ENCODE data around the gene MAP7. TPM values are rescaled to one million over a fixed set of nuclear protein-coding genes. Genes with fewer than 3 reads are reported as not detected.

MAP7 gene
- total and polyA plus RNA-seq, 2 of the 13 experiments (the other 11 are each of a cell fraction or from before 2014, with no cell fraction given) = 0.04 TPM; not detected in 1

- H3K79me2 ChIP-seq (ENCODE audit: insufficient read depth, low read length) = no peaks in the 10 kb centered on the region
- no peak overlapping the region for H3K27ac ChIP-seq (ENCODE audit: extremely low read length, insufficient read depth, low read length)
- in situ Hi-C loops (cut with HindIII; ENCODE audit: extremely low pct_ligation_motif_present, low pct_unique_long_range_greater_than_20kb) (no loop called here), intact Hi-C loops (cut with micrococcal nuclease; ENCODE audit: unreplicated experiment) (no loop called here)
- ChIA-PET CTCF (ENCODE audit: low intra/inter-chr PET ratio, low total read pairs) (no interaction called here), POLR2A (no interaction called here)
- TF ChIP-seq PAX8 (CRISPR knock-in tag; IDR thresholded peaks at IDR 0.05; ENCODE audit: borderline replicate concordance) = no peak
- TF ChIP-seq SKI (IDR thresholded peaks at IDR 0.05; ENCODE audit: partially characterized antibody) = no peak
- no peak for TF ChIP-seq ZNF891 (CRISPR knock-in tag; IDR thresholded peaks at IDR 0.05)
- no peak for TF ChIP-seq TFDP2 (CRISPR knock-in tag; IDR thresholded peaks at IDR 0.05)
- TF ChIP-seq RBFOX2 (IDR thresholded peaks at IDR 0.05; ENCODE audit: low read depth, low read length) = no peak
- no peak for TF ChIP-seq SKIL (CRISPR knock-in tag; IDR thresholded peaks at IDR 0.05; ENCODE audit: borderline replicate concordance)
- TF ChIP-seq PPARG (CRISPR knock-in tag; conservative IDR thresholded peaks at IDR 0.05) = no peak
- no peak for TF ChIP-seq FOXO4 (CRISPR knock-in tag; conservative IDR thresholded peaks at IDR 0.05)
- TF ChIP-seq NFIB (CRISPR knock-in tag; IDR thresholded peaks at IDR 0.05; ENCODE audit: borderline replicate concordance) = no peak
- no peak for TF ChIP-seq ZSCAN12 (CRISPR knock-in tag; IDR thresholded peaks at IDR 0.05)
- no peak for TF ChIP-seq MIER3 (CRISPR knock-in tag; IDR thresholded peaks at IDR 0.05; ENCODE audit: borderline replicate concordance)
- TF ChIP-seq ZNF589 (CRISPR knock-in tag; conservative IDR thresholded peaks at IDR 0.05) = no peak
- TF ChIP-seq CERS6 (CRISPR knock-in tag; IDR thresholded peaks at IDR 0.05) = no peak
- no peak for TF ChIP-seq KLF9 (CRISPR knock-in tag; IDR thresholded peaks at IDR 0.05; ENCODE audit: low read depth)
- no peak for TF ChIP-seq ZNF564 (CRISPR knock-in tag; IDR thresholded peaks at IDR 0.05)
- no peak for TF ChIP-seq KLF15 (CRISPR knock-in tag; IDR thresholded peaks at IDR 0.05; ENCODE audit: borderline replicate concordance)
- TF ChIP-seq HNF1B (CRISPR knock-in tag; IDR thresholded peaks at IDR 0.05) = no peak
- no peak for TF ChIP-seq ZBTB3 (CRISPR knock-in tag; IDR thresholded peaks at IDR 0.05; ENCODE audit: borderline replicate concordance, low read depth)
- no peak for TF ChIP-seq ZNF672 (CRISPR knock-in tag; IDR thresholded peaks at IDR 0.05)
- no peak for TF ChIP-seq CHD2 (IDR thresholded peaks at IDR 0.05; ENCODE audit: low read depth, low read length)
- H2AFZ ChIP-seq (ENCODE audit: low read length) = no peak overlapping the region
- no peak overlapping the region for H3K9ac ChIP-seq (ENCODE audit: insufficient read depth, low read depth, low read length)
- DNase-seq (ENCODE audit: low spot score) = no peak
- H3K4me3 ChIP-seq (replicated peaks in 1 of 3; ENCODE audit: insufficient read depth in 1 of 3, low read depth in 2 of 3, low read length in 3 of 3) = no peak overlapping the region
- 26% methylated on average over 3 of the region's 3 CpGs for WGBS (ENCODE audit: low lambda C conversion rate)
- no peak for ATAC-seq
- no peak for FAIRE-seq
- no peaks in the 10 kb centered on the region for H3K4me1 ChIP-seq (ENCODE audit: insufficient read depth, low read length)
- H4K20me1 ChIP-seq (ENCODE audit: insufficient read depth, low read length) = no peaks in the 10 kb centered on the region
- H3K4me2 ChIP-seq (ENCODE audit: low read depth, low read length) = no peak overlapping the region
- BruUV-seq (replicated peaks) = no TSS peak
- H3K36me3 ChIP-seq (replicated peaks in 1 of 2; ENCODE audit: control insufficient read depth in 1 of 2, insufficient read depth in 2 of 2, low read length in 2 of 2) = no peaks in the 10 kb centered on the region
- H3K27me3 ChIP-seq (ENCODE audit: control insufficient read depth in 1 of 2, insufficient read depth in 2 of 2, low read length in 2 of 2) = no peaks in the 10 kb centered on the region
- H3K9me3 ChIP-seq (ENCODE audit: low read length) = no peaks in the 10 kb centered on the region
Observed at GRCh38 chr6:136401749-136402148, 148.5 kb downstream of the MAP7 start.

Data from HepG2 (cell line).